HEK293T (cell line): ENCODE measurements around the gene RBP2.

Experiments
- CTCF ChIA-PET: fragments of 350-600 bp; formaldehyde crosslinking; extraction: SDS; loops from one replicate; lab custom pipeline; 2021; ENCODE audit warnings: antibody characterized with exemption, inconsistent platforms; lab: Yijun Ruan, JAX
- POLR2A ChIA-PET: fragments of 350-600 bp; formaldehyde crosslinking; extraction: SDS; loops from one replicate; lab custom pipeline; 2020; ENCODE audit warnings: antibody characterized with exemption, inconsistent platforms; lab: Yijun Ruan, JAX
- DNase-seq: peaks from one replicate; pipeline ENCODE4 v3.0.0; 2012; ENCODE audit warnings: mixed read lengths; ENCODE audit errors: extremely low spot score
- ARNT ChIP-seq: fragments of 450-650 bp; IDR thresholded peaks from 2 replicates; pipeline ENCODE4 v1.6.1; 2017; ENCODE audit warnings: mild to moderate bottlenecking
- BHLHE40 ChIP-seq: fragments of 450-650 bp; IDR thresholded peaks from 2 replicates; pipeline ENCODE4 v1.6.1; 2016; ENCODE audit warnings: mild to moderate bottlenecking, moderate library complexity, borderline replicate concordance
- CTBP1 ChIP-seq: fragments of 450-650 bp; IDR thresholded peaks from 2 replicates; pipeline ENCODE4 v1.6.1; 2016; ENCODE audit warnings: borderline replicate concordance
- ELF4 ChIP-seq: fragments of 450-650 bp; IDR thresholded peaks from 2 replicates; pipeline ENCODE4 v1.6.1; 2017; ENCODE audit warnings: antibody characterized with exemption
- FOXA1 ChIP-seq: fragments of 450-650 bp; IDR thresholded peaks from 2 replicates; pipeline ENCODE4 v1.6.1; 2016; ENCODE audit warnings: mild to moderate bottlenecking
- FOXK2 ChIP-seq: fragments of 450-650 bp; IDR thresholded peaks from 2 replicates; pipeline ENCODE4 v1.6.1; 2016; ENCODE audit warnings: mild to moderate bottlenecking
- FOXM1 ChIP-seq: fragments of 450-650 bp; IDR thresholded peaks from 2 replicates; pipeline ENCODE4 v1.6.1; 2017; ENCODE audit warnings: mild to moderate bottlenecking, borderline replicate concordance
- HDGF ChIP-seq: fragments of 450-650 bp; IDR thresholded peaks from 2 replicates; pipeline ENCODE4 v1.6.1; 2017; ENCODE audit warnings: antibody characterized with exemption, borderline replicate concordance
- L3MBTL2 ChIP-seq: fragments of 450-650 bp; conservative IDR thresholded peaks from 2 replicates; pipeline ENCODE4 v1.6.1; 2016; ENCODE audit warnings: mild to moderate bottlenecking
- LEF1 ChIP-seq: fragments of 450-650 bp; IDR thresholded peaks from 2 replicates; pipeline ENCODE4 v1.6.1; 2017; ENCODE audit warnings: mild to moderate bottlenecking, borderline replicate concordance
- NFRKB ChIP-seq: fragments of 450-650 bp; IDR thresholded peaks from 2 replicates; pipeline ENCODE4 v1.6.1; 2016; ENCODE audit warnings: mild to moderate bottlenecking, moderate library complexity
- SP1 ChIP-seq: fragments of 450-650 bp; IDR thresholded peaks from 2 replicates; pipeline ENCODE4 v1.6.1; 2017
- SUZ12 ChIP-seq: fragments of 450-650 bp; IDR thresholded peaks from 2 replicates; pipeline ENCODE4 v1.6.1; 2016; ENCODE audit warnings: mild to moderate bottlenecking
- TARDBP ChIP-seq: fragments of 450-650 bp; IDR thresholded peaks from 2 replicates; pipeline ENCODE4 v1.6.1; 2016
- ZNF384 ChIP-seq: fragments of 450-650 bp; IDR thresholded peaks from 2 replicates; pipeline ENCODE4 v1.6.1; 2016
- TF ChIP-seq, protein P1 (sequence below): fragments of 450-650 bp; IDR thresholded peaks from 2 replicates; pipeline ENCODE4 v1.6.1; 2016

The RBP2 gene

DNA sequence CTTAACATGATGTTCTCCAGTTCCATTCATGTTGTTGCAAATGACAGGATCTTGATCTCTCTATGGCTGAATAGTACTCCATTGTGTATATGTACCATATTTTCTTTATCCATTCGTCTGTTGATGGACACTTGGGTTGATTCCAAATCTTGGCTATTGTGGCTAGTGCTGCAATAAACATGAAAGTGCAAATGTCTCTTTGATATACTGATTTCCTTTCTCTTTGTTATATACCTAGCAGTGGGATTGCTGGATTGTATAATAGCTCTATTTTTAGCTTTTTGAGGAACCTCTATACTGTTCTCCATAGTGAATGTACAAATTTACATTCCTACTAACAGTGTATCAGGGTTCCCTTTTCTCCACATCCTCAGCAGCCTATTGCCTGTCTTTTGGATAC is 5.9 kb upstream of the RBP2 start:
- POLR2A ChIA-PET, result no interaction called here
- CTCF ChIA-PET, result no interaction called here
- TF ChIP-seq FOXA1 (no peak), NFRKB (no peak), ELF4 (no peak), FOXM1 (no peak), FOXK2 (no peak), ZNF384 (no peak), TARDBP (no peak), CTBP1 (no peak), SUZ12 (no peak), ARNT (no peak)
- no peak for DNase-seq

DNA sequence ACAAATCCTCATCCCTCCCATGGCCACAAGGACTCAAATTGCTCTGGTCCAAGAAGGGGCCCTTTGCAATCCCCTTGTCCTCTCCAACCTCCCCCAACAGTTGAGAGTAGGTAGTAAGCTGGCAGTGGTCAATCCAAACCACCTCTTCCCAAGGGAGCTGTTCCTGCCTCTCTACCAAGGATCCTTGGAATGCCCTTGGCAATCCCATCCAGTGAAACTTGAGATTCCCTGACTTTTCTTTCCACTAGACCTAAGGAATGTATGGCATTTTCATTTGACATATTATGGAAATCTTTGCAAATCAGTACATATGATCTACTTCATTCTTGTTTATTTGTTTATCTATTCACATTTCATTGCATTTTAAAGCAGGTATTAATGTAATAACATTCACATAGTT is 4.8 kb upstream of the RBP2 start:
- DNase-seq, result no peak
- POLR2A ChIA-PET, result no interaction called here
- CTCF ChIA-PET, result no interaction called here

DNA sequence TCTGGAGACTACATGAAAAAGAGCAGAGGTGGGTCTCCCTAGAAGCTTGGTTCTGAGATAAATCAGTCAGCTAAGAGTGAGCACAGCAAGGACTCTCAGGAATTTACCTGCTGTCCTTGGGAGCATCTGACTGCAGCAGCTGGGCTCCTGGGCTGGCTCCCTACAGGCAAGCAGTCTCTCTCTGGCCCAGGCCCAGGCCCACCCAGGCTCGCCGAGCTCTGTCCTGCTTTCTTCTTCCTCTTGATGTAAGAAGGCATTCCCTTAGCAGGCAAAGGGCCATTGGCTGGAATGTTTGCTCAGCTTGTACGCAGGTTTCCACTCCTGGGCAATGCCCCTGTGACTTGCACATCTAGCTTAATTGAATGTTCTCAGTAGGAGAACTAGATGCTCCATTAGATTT is 4.3 kb upstream of the RBP2 start:
- POLR2A ChIA-PET, result no interaction called here
- no peak for DNase-seq
- CTCF ChIA-PET, result no interaction called here
- TF ChIP-seq LEF1 (no peak), SP1 (no peak), ELF4 (no peak), SUZ12 (no peak)

More for the DNA sequence above, 4.8 kb upstream of the RBP2 start:
- TF ChIP-seq FOXM1 (no peak), CTBP1 (no peak), SUZ12 (no peak), SP1 (no peak), ARNT (no peak), BHLHE40 (no peak)

DNA sequence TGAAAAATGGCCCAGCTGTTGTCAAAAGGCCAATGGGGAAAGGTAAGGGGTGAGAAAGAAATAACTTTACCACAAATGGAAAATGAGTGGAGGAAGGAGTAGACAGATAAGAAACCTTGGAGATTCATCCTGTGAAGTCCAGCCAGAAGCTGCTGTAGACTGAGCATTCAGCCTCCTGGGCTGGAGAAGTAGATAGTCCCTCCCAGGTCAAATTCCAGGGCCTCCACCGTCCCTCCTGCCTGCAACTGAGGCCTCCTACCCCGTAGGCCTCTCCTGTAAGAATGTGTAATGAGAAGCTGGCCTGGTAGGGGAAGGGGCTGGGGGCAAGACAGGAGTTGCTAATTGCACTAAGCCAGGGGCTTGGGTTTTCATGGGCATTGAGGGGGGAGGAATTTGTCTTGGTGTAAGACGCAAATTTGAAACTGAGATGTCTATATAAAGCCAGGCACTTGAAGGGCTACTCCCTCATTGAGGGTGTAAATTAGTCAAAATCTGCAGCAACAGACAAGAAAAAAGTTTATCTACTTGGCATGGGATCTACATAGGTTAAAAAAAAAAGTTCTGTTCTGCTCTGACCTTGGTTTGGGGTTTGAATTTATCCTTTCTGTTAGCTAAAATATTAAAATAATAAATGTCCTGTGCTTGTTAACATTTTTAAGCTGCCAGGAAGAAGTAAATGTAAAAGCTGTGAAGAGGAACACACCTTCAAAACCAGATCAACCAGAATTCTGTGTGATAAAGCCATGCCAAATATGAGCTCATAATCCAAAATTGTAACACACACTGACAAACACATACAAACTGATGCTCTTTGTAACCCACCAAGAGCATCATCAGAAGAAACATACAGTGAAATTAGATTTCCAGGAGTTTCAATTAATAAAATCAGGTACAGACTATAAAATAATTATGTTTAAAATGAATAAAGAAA is 1.7 kb upstream of the RBP2 start:
- POLR2A ChIA-PET, result no interaction called here
- no peak for DNase-seq
- CTCF ChIA-PET, result no interaction called here
- no peak for TF ChIP-seq CTBP1
- no peak for TF ChIP-seq SUZ12
- TF ChIP-seq ELF4, result no peak
- TF ChIP-seq LEF1, result no peak

DNA sequence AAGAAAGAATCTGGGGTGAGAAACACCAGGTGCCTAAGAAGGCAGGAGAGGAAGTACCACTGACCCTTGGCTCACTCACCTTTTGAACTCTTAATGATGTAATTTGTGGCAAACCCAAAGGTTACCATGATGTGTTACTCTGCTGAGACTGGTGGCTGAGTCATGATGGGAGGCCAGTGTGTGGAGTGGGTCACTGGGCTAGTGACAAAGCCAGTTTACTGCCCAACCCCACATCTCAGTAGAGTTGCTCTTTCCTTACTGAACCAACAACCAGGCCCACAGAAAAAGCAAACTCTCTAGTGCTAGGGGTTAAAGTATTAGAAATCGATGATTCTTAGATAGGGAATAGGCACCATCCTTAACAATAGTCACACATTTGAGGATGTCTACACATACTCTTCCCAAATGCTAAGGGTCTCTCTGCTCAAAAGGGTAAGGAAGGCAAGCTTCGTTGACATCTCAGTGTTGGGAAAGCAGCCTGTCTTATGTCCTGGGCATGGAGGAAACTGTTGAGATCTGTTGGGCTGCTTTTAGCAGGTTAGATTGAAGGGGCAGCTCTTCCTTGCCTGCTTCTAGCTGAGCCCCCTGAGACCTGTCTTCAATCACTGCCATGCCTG is 3.1 kb downstream of the RBP2 start:
- DNase-seq, result no peak
- CTCF ChIA-PET, result no interaction called here
- TF ChIP-seq HDGF, result no peak
- TF ChIP-seq ZNF384, result no peak
- no peak for TF ChIP-seq ELF4
- no peak for TF ChIP-seq BHLHE40
- TF ChIP-seq FOXA1, result no peak
- TF ChIP-seq L3MBTL2, result no peak
- no peak for TF ChIP-seq SP1
- no peak for TF ChIP-seq CTBP1
- no peak for TF ChIP-seq TARDBP
- TF ChIP-seq, protein P1, sequence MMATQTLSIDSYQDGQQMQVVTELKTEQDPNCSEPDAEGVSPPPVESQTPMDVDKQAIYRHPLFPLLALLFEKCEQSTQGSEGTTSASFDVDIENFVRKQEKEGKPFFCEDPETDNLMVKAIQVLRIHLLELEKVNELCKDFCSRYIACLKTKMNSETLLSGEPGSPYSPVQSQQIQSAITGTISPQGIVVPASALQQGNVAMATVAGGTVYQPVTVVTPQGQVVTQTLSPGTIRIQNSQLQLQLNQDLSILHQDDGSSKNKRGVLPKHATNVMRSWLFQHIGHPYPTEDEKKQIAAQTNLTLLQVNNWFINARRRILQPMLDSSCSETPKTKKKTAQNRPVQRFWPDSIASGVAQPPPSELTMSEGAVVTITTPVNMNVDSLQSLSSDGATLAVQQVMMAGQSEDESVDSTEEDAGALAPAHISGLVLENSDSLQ, result no peak
- no peak for TF ChIP-seq FOXM1
- TF ChIP-seq NFRKB, result no peak
- no peak for TF ChIP-seq FOXK2
- TF ChIP-seq SUZ12, result no peak
- no peak for TF ChIP-seq ARNT
- TF ChIP-seq LEF1, result no peak
- POLR2A ChIA-PET, result no interaction called here

DNA sequence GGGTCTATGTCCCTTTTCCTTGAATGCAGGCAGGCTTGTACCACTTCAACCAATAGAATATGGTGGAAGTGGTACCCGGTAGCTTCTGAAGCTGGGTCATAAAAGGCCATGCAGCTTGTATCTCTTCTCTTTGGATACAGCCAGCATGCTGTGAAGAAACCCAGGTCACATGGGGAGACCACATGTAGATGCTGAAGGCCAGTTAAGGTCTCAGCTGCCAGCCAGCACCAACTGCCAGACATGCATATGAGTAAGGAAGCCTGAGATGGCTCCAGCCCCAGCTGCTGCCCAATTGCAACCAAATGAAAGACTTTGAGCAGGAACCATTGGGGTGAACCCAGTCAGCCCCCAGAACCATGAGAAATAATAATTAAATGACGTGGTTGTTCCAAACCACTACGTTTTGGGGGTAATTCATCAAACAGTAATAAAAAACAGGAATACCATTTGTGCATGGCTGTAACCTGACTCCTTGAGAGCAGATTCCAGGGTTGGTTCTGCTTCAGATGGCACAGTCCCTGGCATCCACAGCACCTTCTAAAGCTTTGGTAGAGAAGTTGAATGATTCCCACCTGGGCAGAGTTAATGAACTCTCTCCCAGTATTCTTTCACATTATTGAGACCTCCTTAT is 3.8 kb downstream of the RBP2 start:
- DNase-seq, result no peak
- TF ChIP-seq FOXK2, result no peak
- no peak for TF ChIP-seq CTBP1
- no peak for TF ChIP-seq ZNF384
- no peak for TF ChIP-seq HDGF
- no peak for TF ChIP-seq FOXA1
- TF ChIP-seq SUZ12, result no peak
- no peak for TF ChIP-seq TARDBP
- TF ChIP-seq ARNT, result no peak
- TF ChIP-seq BHLHE40, result no peak
- TF ChIP-seq L3MBTL2, result no peak
- TF ChIP-seq LEF1, result no peak
- CTCF ChIA-PET, result no interaction called here
- POLR2A ChIA-PET, result no interaction called here

DNA sequence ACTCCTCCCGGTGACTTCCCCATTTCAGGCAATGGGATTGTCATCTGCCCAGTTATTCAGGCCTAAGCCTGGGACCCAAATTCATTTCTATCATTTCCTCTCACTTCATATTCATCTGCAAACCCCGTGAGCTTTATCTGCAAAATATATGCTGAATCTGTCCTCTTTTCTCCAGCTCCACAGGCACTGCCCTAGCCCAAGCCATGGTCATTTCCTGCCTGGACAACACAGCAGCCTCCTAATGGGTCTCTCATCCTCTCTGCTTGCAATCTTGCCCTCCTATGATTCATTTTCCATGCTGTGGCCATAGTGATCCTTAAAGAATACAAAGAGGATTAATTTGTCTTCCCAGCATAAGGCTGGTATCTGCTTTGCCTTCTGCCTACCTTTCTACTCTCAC is 6.1 kb downstream of the RBP2 start:
- ChIA-PET CTCF (no interaction called here), POLR2A (no interaction called here)
- no peak for DNase-seq
- TF ChIP-seq HDGF (no peak), CTBP1 (no peak), L3MBTL2 (no peak), FOXA1 (no peak), SP1 (no peak)
